ENCODE data around the gene DCUN1D2.

DNA sequence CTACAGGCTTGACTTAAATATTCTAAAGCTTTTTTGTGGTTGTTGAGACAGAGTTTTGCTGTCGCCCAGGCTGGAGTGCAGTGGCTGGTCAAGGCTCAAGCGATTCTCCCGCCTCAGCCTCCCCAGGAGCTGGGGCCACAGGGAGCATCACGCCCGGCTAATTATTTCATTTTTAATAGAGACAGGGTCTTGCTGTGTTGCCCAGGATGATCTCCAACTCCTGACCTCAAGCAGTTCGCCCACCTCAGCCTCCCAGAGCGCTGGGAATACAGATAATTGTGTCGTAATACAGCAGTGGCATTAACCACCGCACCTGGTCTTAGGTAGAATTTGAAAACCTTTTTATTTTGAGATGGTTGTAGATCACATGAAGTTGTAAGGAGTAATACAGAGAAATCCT is 1.5 kb upstream of the DCUN1D2 start:
- TF ChIP-seq POLR2A (IDR thresholded peaks at IDR 0.05) (no peak), POLR2AphosphoS5 (IDR thresholded peaks at IDR 0.05) (no peak)
- TF ChIP-seq, protein P1, sequence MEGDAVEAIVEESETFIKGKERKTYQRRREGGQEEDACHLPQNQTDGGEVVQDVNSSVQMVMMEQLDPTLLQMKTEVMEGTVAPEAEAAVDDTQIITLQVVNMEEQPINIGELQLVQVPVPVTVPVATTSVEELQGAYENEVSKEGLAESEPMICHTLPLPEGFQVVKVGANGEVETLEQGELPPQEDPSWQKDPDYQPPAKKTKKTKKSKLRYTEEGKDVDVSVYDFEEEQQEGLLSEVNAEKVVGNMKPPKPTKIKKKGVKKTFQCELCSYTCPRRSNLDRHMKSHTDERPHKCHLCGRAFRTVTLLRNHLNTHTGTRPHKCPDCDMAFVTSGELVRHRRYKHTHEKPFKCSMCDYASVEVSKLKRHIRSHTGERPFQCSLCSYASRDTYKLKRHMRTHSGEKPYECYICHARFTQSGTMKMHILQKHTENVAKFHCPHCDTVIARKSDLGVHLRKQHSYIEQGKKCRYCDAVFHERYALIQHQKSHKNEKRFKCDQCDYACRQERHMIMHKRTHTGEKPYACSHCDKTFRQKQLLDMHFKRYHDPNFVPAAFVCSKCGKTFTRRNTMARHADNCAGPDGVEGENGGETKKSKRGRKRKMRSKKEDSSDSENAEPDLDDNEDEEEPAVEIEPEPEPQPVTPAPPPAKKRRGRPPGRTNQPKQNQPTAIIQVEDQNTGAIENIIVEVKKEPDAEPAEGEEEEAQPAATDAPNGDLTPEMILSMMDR (IDR thresholded peaks at IDR 0.05), result no peak

Measured in upper lobe of left lung (tissue), 4 donors.